Adrenal gland (tissue), 5 donors: Measurements from ENCODE around the gene NUDT9.

Experiments
- POLR2A ChIP-seq, 2 donors: fragments of 450-650 bp; IDR thresholded peaks; one replicate each; pipeline ENCODE4 v1.6.1; 2017; ENCODE audit warnings: antibody characterized with exemption in 2 of 2, mild to moderate bottlenecking in 2 of 2, moderate library complexity in 1 of 2
- TF ChIP-seq, protein P1 (sequence below), 6 experiments: fragments of 450-650 bp in 4 of 6; fragments of 200-600 bp in 2 of 6; sonication (generic) in 1 of 6; IDR thresholded peaks; 1 replicate in 5 of 6; 2 replicates in 1 of 6; pipeline versions ENCODE4 v1.5.1 to v1.8.0; 2016 to 2021; ENCODE audit warnings: antibody characterized with exemption in 6 of 6, mild to moderate bottlenecking in 2 of 6, moderate library complexity in 1 of 6
- donor health status: DM: no; HTN: no; CAD: no.

DNA sequence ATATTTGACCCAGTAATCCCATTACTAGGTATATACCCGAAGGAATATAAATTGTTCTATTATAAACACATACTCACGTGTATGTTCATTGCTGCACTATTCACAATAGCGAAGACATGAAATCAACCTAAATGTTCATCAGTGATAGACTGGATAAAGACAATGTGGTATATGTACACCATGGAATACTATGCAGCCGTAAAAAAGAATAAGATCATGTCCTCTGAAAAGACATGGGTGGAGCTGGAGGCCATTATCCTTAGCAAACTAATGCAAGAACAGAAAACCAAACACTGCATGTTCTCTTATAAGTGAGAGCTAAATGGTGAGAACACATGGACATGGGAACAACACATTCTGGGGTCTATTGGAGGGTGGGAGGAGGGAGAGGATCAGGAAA is 36.5 kb downstream of the NUDT9 start:
- TF ChIP-seq, protein P1, sequence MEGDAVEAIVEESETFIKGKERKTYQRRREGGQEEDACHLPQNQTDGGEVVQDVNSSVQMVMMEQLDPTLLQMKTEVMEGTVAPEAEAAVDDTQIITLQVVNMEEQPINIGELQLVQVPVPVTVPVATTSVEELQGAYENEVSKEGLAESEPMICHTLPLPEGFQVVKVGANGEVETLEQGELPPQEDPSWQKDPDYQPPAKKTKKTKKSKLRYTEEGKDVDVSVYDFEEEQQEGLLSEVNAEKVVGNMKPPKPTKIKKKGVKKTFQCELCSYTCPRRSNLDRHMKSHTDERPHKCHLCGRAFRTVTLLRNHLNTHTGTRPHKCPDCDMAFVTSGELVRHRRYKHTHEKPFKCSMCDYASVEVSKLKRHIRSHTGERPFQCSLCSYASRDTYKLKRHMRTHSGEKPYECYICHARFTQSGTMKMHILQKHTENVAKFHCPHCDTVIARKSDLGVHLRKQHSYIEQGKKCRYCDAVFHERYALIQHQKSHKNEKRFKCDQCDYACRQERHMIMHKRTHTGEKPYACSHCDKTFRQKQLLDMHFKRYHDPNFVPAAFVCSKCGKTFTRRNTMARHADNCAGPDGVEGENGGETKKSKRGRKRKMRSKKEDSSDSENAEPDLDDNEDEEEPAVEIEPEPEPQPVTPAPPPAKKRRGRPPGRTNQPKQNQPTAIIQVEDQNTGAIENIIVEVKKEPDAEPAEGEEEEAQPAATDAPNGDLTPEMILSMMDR (IDR thresholded peaks at IDR 0.05): no peak
- TF ChIP-seq POLR2A (IDR thresholded peaks at IDR 0.05): no peak
